ENCODE data around the gene ASTN2.
"Not testable (repeated sequence)": the region's sequence is repeated elsewhere in the genome, so short reads cannot be mapped to it uniquely, and the experiment has no call there.

ASTN2 gene

DNA sequence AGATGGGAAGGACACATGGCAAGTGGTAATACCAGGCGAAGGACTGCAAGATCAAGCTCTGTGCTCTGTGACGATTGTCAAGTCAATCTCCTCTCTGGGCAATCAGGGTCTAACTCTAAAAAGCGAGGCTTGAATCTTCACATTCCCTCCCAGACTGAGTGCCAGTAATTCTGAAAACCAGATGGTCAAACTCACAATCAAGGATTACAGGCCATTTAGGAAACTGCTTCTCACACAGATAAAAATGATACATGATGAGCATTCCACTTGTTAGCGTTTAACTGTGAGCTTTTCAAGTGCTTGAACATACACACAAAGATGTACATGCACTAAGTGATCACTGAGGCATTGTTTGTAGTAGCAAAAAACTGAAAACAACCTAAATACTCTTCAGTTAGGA is 517.7 kb downstream of the ASTN2 start:
- FAIRE-seq (no peak), DNase-seq (ENCODE audit: insufficient read length, low spot score) (no peak)
- TF ChIP-seq, protein P1, sequence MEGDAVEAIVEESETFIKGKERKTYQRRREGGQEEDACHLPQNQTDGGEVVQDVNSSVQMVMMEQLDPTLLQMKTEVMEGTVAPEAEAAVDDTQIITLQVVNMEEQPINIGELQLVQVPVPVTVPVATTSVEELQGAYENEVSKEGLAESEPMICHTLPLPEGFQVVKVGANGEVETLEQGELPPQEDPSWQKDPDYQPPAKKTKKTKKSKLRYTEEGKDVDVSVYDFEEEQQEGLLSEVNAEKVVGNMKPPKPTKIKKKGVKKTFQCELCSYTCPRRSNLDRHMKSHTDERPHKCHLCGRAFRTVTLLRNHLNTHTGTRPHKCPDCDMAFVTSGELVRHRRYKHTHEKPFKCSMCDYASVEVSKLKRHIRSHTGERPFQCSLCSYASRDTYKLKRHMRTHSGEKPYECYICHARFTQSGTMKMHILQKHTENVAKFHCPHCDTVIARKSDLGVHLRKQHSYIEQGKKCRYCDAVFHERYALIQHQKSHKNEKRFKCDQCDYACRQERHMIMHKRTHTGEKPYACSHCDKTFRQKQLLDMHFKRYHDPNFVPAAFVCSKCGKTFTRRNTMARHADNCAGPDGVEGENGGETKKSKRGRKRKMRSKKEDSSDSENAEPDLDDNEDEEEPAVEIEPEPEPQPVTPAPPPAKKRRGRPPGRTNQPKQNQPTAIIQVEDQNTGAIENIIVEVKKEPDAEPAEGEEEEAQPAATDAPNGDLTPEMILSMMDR (IDR thresholded peaks at IDR 0.05; ENCODE audit: insufficient read depth, missing control alignments) = no peak

DNA sequence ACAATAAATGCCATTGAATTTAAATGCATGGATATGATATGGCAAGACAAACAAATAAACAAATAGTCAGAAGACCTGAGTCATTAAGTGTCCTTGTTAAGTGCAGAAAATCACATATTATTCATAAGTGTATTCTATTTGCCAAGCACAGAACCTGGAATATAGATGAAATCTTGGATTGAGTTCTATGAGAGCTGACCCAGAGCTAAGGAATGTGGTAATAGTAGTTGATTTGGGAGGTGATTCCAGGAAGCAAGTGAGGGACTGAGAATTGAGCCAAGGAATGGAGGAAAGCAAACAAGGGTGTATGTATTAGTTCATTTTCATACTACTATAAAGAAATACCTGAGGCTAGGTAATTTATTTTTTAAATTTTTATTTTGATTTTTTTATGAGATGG is 518.9 kb downstream of the ASTN2 start:
- DNase-seq (ENCODE audit: insufficient read length, low spot score) = no peak
- no peak for FAIRE-seq
- TF ChIP-seq, protein P1 (IDR thresholded peaks at IDR 0.05; ENCODE audit: insufficient read depth, missing control alignments) = no peak

DNA sequence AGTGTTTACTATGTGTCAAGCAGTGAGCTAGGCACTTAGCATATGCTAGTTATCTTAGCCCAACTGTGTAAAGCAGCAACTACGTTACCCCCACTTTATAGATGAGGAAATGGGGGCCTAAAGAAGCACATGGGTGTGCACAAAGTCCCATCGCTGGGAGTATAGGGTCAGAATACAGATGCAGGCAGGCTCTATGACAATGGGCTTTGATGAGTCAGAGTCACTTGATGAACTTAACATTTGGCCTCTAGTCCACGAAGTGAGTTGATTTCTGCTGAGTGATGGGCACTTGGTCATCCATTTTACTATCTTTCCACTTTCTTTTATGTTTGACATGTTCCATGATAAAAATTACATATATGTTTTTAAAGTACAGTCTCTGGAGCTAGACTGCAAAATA is 523.4 kb downstream of the ASTN2 start:
- no peak for FAIRE-seq
- no peak for DNase-seq (ENCODE audit: insufficient read length, low spot score)
- TF ChIP-seq, protein P1 (IDR thresholded peaks at IDR 0.05; ENCODE audit: insufficient read depth, missing control alignments) = no peak

DNA sequence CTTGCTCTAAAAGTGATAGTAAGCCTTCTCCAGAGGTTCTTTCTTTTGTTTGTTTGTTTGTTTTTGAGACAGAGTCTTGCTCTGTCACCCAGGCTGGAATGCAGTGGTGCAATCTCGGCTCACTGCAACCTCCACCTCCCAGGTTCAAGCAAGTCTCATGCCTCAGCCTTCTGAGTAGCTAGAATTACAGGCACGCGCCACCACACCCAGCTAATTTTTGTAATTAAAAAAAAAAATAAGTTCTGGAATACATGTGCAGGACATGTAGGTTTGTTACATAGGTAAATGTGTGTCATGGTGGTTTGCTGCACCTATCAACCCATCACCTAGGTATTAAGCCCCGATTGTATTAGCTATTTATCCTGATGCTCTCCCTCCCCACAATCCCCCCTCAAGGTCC is 526.4 kb downstream of the ASTN2 start:
- not testable (repeated sequence) for FAIRE-seq; DNase-seq (ENCODE audit: insufficient read length, low spot score)

DNA sequence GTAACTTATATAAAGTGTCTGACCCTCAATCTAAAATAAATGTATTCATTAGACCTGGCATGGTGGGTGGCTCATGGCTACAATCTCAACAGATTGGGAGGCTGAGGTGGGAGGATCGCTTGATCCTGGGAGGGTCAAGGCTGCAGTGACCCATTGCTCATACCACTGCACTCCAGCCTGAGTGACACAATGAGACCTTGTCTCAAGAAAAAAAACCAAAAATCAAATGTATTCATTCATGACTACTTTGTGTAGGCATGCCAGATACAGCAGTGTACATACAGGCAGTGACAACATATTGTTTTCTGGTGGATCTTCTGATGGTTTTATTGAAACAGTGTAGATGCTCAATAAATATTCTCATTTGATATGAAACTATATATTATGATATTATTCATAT is 526.8 kb downstream of the ASTN2 start:
- FAIRE-seq = no peak
- DNase-seq (ENCODE audit: insufficient read length, low spot score) = no peak

DNA sequence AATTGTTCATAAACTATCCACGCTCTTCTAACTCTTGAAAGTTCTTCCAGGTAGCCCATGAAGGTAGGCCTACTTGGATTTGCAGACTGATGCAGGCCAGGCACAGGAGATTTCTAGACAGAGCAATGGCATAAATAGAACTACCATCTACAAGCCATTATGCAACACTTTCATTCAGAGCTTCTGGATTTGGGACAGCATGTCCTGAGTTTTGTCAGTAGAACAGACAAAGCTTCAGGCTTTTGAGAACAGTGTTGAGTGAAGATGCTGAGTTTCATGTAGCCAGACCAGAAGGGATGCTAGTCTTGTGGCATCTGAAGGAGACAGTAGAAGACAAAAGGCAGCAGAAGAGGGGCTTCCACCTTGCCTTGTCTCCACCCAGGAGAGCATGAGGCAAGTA is 531.2 kb downstream of the ASTN2 start:
- FAIRE-seq = no peak
- no peak for DNase-seq (ENCODE audit: insufficient read length, low spot score)
- TF ChIP-seq, protein P1 (IDR thresholded peaks at IDR 0.05; ENCODE audit: insufficient read depth, missing control alignments) = no peak

More for the DNA sequence above, 526.8 kb downstream of the ASTN2 start:
- TF ChIP-seq, protein P1 (IDR thresholded peaks at IDR 0.05; ENCODE audit: insufficient read depth, missing control alignments) = no peak

DNA sequence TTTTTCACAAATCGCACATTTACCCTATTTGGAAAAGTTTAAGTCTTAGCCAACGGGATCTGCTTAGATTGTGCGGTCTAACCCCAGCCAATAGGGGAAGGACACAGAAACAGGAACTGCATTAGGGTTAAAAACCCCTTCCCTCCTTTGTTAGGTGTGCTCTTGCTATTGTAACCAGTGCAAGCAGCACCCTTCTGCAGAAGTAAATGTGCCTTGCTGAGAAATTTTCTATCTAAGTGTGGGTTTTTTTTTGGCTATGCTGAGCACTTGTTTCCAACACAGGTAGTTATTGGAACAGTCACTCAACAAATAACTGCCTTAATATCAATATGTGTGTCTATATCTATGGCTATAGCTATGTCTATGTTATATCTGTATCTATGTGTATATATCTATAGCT is 537.8 kb downstream of the ASTN2 start:
- no peak for DNase-seq (ENCODE audit: insufficient read length, low spot score)
- FAIRE-seq = no peak
- TF ChIP-seq, protein P1 (IDR thresholded peaks at IDR 0.05; ENCODE audit: insufficient read depth, missing control alignments) = no peak

DNA sequence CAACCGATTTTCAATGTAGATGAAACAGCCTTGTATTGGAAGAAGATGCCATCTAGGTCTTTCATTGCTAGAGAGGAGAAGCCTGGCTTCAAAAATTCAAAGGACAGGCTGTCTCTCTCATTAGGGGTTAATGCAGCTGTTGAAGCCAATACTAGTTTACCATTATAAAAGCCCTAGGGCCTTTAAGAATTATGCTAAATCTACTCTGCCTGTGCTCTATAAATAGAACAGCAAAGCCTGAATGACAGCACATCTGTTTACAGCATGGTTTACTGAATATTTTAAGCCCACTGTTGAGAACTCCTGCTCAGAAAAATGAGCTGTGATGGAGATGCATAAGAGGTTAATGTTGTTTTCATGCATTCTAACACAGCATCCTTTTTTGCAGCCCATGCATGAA is 539.3 kb downstream of the ASTN2 start:
- no peak for DNase-seq (ENCODE audit: insufficient read length, low spot score)
- no peak for FAIRE-seq
- TF ChIP-seq, protein P1 (IDR thresholded peaks at IDR 0.05; ENCODE audit: insufficient read depth, missing control alignments) = no peak
